Astrocyte (in vitro differentiated cells and primary cell): ENCODE results near the gene RUNX3. TPM values are rescaled to one million over a fixed set of nuclear protein-coding genes. Genes with fewer than 3 reads are reported as not detected.

Experiments used
- DNase-seq: peaks from one replicate; pipeline ENCODE4 v3.0.0-alpha.2; 2010; ENCODE audit warnings: low read depth
- FAIRE-seq: peaks from 2 replicates; lab custom pipeline; 2011; peaks lifted over from hg19 to GRCh38; lab: Jason Lieb, UNC
- H2AFZ ChIP-seq: 2 replicates; pipeline ENCODE4 v1.6.0; 2012; ENCODE audit warnings: low read depth, low read length, inconsistent platforms
- H3K27ac ChIP-seq: 2 replicates; pipeline ENCODE4 v1.5.1; 2011; ENCODE audit warnings: low read depth, low read length, inconsistent platforms
- H3K27me3 ChIP-seq: 2 replicates; pipeline ENCODE4 v1.6.0; 2011; ENCODE audit warnings: low read length, inconsistent platforms; ENCODE audit not compliant: insufficient read depth
- H3K36me3 ChIP-seq: 2 replicates; pipeline ENCODE4 v1.5.1; 2011; ENCODE audit warnings: low read length, inconsistent platforms; ENCODE audit not compliant: insufficient read depth
- H3K4me1 ChIP-seq: 2 replicates; pipeline ENCODE4 v1.5.1; 2011; ENCODE audit warnings: low read length, inconsistent platforms; ENCODE audit not compliant: insufficient read depth
- H3K4me2 ChIP-seq: 2 replicates; pipeline ENCODE4 v1.6.0; 2012; ENCODE audit warnings: low read length, inconsistent platforms
- H3K4me3 ChIP-seq: 2 replicates; pipeline ENCODE4 v1.5.1; 2011; ENCODE audit warnings: low read depth, mild to moderate bottlenecking, low read length, inconsistent platforms; ENCODE audit not compliant: insufficient read depth
- H3K79me2 ChIP-seq: 2 replicates; pipeline ENCODE4 v1.6.0; 2012; ENCODE audit warnings: mild to moderate bottlenecking, low read length, inconsistent platforms; ENCODE audit not compliant: insufficient read depth
- H3K9ac ChIP-seq: 2 replicates; pipeline ENCODE4 v1.6.0; 2012; ENCODE audit warnings: mild to moderate bottlenecking, low read length, inconsistent platforms
- H3K9me3 ChIP-seq: 2 replicates; pipeline ENCODE4 v1.5.1; 2012; ENCODE audit warnings: low read depth, mild to moderate bottlenecking, low read length, inconsistent platforms; ENCODE audit not compliant: insufficient read depth
- H4K20me1 ChIP-seq: 2 replicates; pipeline ENCODE4 v1.6.0; 2012; ENCODE audit warnings: low read length, inconsistent platforms; ENCODE audit not compliant: insufficient read depth
- H3K27ac Mint-ChIP-seq: one replicate; pipeline ENCODE4 v1.8.0; 2021; ENCODE audit warnings: mild to moderate bottlenecking, mixed read lengths; ENCODE audit not compliant: unreplicated experiment
- H3K27me3 Mint-ChIP-seq: one replicate; pipeline ENCODE4 v1.8.0; 2021; ENCODE audit warnings: low read depth, mixed read lengths; ENCODE audit not compliant: unreplicated experiment
- H3K36me3 Mint-ChIP-seq: one replicate; pipeline ENCODE4 v1.8.0; 2021; ENCODE audit warnings: low read depth, mixed read lengths; ENCODE audit not compliant: unreplicated experiment
- H3K4me1 Mint-ChIP-seq: one replicate; pipeline ENCODE4 v1.8.0; 2021; ENCODE audit warnings: low read depth, mixed read lengths; ENCODE audit not compliant: unreplicated experiment
- H3K4me3 Mint-ChIP-seq: one replicate; pipeline ENCODE4 v1.8.0; 2021; ENCODE audit warnings: mild to moderate bottlenecking, moderate library complexity, mixed read lengths; ENCODE audit not compliant: unreplicated experiment
- H3K9me3 Mint-ChIP-seq: one replicate; pipeline ENCODE4 v1.8.0; 2021; ENCODE audit warnings: mild to moderate bottlenecking, mixed read lengths; ENCODE audit not compliant: unreplicated experiment
- EZH2 ChIP-seq: IDR thresholded peaks from 2 replicates; pipeline ENCODE4 v1.6.1; 2012; ENCODE audit warnings: mild to moderate bottlenecking, low read length, inconsistent platforms; ENCODE audit not compliant: insufficient read depth
- total RNA-seq: library from RNA; stranded (reverse); gene quantifications from 2 replicates; pipeline ENCODE4 v1.2.1, GENCODE V29; 2021
- TF ChIP-seq, protein P1 (sequence below): IDR thresholded peaks from 2 replicates; pipeline ENCODE4 v1.5.1; 2011; ENCODE audit warnings: low read depth, mild to moderate bottlenecking, inconsistent platforms, low read length, moderate library complexity; ENCODE audit not compliant: insufficient read depth

The RUNX3 gene
- total RNA-seq, 1 donor from 2014 or later: 2.5 TPM

DNA sequence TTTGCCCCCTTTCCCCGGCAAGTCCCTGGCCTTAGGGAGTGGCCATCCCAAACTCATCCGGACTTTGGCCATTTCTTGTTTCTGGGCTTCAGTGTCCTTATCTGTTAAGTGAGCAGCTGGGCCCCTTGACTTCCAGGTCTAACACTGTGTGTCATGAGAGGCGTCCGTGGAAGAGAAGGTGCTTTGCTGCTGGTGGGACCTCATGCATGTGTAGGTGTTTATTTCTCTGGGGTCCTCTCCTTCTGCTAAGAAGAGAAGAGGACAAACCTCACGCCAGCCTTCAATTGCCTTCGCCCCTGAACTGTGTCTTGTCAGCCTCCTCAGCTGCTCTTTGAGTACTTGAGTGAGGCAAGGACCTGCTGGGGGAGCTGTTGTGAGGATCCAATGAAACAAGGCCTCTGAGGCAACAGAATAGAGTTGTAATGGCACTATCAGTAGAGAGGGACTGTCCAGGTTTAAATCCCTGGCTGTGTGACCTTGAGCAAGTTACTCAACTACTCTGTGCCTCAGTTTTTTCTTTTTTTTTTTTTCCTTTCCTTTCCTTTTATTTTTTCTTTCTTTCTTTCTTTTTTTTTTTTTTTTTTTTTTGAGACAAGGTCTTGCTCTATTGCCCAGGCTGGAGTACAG, 72.5 kb downstream of the RUNX3 start:
- FAIRE-seq (no peak), DNase-seq (no peak)
- H3K4me2 ChIP-seq: no peak overlapping the region
- peaks cover 9% of the 10 kb centered on the region for H3K27me3 Mint-ChIP-seq
- no peak overlapping the region for H3K4me3 ChIP-seq
- no peaks in the 10 kb centered on the region for H3K79me2 ChIP-seq
- H3K4me1 ChIP-seq: no peaks in the 10 kb centered on the region
- H3K36me3 ChIP-seq: no peaks in the 10 kb centered on the region
- H3K4me1 Mint-ChIP-seq: peaks cover 12% of the 10 kb centered on the region
- no peak overlapping the region for H3K27ac Mint-ChIP-seq
- no peak overlapping the region for H3K27ac ChIP-seq
- H3K9me3 ChIP-seq: no peaks in the 10 kb centered on the region
- H3K9ac ChIP-seq: no peak overlapping the region
- peaks cover 5% of the 10 kb centered on the region for H4K20me1 ChIP-seq
- no peaks in the 10 kb centered on the region for H3K9me3 Mint-ChIP-seq
- H3K36me3 Mint-ChIP-seq: no peaks in the 10 kb centered on the region
- no peak overlapping the region for H3K4me3 Mint-ChIP-seq
- H2AFZ ChIP-seq: no peak overlapping the region
- H3K27me3 ChIP-seq: no peaks in the 10 kb centered on the region
- TF ChIP-seq EZH2: no peak
- TF ChIP-seq, protein P1, sequence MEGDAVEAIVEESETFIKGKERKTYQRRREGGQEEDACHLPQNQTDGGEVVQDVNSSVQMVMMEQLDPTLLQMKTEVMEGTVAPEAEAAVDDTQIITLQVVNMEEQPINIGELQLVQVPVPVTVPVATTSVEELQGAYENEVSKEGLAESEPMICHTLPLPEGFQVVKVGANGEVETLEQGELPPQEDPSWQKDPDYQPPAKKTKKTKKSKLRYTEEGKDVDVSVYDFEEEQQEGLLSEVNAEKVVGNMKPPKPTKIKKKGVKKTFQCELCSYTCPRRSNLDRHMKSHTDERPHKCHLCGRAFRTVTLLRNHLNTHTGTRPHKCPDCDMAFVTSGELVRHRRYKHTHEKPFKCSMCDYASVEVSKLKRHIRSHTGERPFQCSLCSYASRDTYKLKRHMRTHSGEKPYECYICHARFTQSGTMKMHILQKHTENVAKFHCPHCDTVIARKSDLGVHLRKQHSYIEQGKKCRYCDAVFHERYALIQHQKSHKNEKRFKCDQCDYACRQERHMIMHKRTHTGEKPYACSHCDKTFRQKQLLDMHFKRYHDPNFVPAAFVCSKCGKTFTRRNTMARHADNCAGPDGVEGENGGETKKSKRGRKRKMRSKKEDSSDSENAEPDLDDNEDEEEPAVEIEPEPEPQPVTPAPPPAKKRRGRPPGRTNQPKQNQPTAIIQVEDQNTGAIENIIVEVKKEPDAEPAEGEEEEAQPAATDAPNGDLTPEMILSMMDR: no peak

DNA sequence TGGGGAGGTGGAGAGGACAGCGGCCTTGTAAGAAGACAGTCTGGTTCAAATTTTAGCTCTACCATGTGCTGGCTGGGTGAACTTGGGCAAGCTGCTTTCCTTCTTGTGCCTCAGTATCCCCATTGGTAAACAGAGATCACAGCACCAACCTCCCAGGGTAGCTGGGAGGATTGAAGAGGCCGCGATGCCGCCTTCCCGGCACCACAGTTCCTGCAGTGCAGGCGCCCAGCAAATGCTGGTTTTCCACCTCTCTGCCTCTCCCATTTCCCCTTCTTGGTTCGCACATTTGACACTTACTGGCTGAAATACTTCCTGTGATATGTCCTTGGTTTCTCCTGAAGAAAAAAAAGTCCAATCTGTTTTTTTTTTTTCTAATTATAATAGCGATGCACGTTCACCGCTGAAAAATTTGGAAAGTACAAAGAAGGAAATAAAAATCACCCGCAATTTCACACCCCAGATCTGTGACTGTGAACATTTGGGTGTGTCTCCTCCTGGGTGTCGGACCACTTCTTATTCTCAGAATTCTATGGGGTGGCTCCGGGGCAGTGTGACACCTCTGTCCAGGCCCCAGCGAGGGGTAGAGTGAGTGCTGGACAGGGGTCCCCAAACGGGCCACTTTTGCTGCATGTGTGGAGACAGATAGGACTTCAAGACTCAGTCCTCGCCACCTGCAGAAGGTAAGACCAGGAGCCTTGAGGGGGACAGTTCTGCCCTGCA, 73.1 kb downstream of the RUNX3 start:
- Mint-ChIP-seq H3K4me3 (no peak overlapping the region), H3K4me1 (peaks cover 9% of the 10 kb centered on the region), H3K27me3 (peaks cover 5% of the 10 kb centered on the region), H3K27ac (no peak overlapping the region), H3K36me3 (no peaks in the 10 kb centered on the region), H3K9me3 (no peaks in the 10 kb centered on the region)
- H3K27ac ChIP-seq: no peak overlapping the region
- H3K79me2 ChIP-seq: no peaks in the 10 kb centered on the region
- no peak for TF ChIP-seq EZH2
- TF ChIP-seq, protein P1: no peak
- H3K9ac ChIP-seq: no peak overlapping the region
- peaks cover 5% of the 10 kb centered on the region for H4K20me1 ChIP-seq
- no peak overlapping the region for H3K4me3 ChIP-seq
- no peak overlapping the region for H2AFZ ChIP-seq
- H3K36me3 ChIP-seq: no peaks in the 10 kb centered on the region
- H3K27me3 ChIP-seq: no peaks in the 10 kb centered on the region
- FAIRE-seq: no peak
- H3K9me3 ChIP-seq: no peaks in the 10 kb centered on the region
- DNase-seq: no peak
- H3K4me2 ChIP-seq: no peak overlapping the region
- H3K4me1 ChIP-seq: no peaks in the 10 kb centered on the region

DNA sequence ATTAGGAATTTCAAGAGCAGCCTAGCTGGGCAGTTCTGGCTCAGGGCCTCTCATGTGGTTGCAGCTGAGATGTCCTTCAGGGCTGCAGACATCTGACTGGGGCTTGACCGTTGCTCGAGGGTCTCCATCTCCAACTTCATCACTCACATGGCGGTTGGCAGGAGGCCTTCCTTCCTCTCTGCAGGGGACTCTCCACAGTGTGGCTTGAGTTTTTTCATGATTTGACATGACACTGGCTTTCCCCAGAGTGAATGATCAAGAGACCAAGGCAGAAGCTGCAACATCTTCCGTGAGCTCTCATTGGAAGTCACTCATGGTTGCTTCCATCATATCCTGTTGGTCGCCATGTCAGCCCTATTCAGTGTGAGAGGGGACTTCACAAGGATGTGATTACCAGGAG, 74.6 kb downstream of the RUNX3 start:
- Mint-ChIP-seq H3K9me3 (no peaks in the 10 kb centered on the region), H3K27ac (no peak overlapping the region), H3K4me1 (peaks cover 15% of the 10 kb centered on the region), H3K4me3 (no peak overlapping the region), H3K36me3 (no peaks in the 10 kb centered on the region), H3K27me3 (no peaks in the 10 kb centered on the region)
- DNase-seq: no peak
- H3K4me3 ChIP-seq: no peak overlapping the region
- H3K27ac ChIP-seq: no peak overlapping the region
- no peaks in the 10 kb centered on the region for H3K79me2 ChIP-seq
- no peaks in the 10 kb centered on the region for H3K27me3 ChIP-seq
- no peak overlapping the region for H3K4me2 ChIP-seq
- no peaks in the 10 kb centered on the region for H3K4me1 ChIP-seq
- no peaks in the 10 kb centered on the region for H3K36me3 ChIP-seq
- TF ChIP-seq, protein P1: no peak
- no peak for TF ChIP-seq EZH2
- FAIRE-seq: no peak
- no peaks in the 10 kb centered on the region for H3K9me3 ChIP-seq
- no peak overlapping the region for H3K9ac ChIP-seq
- peaks cover 5% of the 10 kb centered on the region for H4K20me1 ChIP-seq
- no peak overlapping the region for H2AFZ ChIP-seq
